ENCODE data around the gene NCAPD3.
"Not testable (repeated sequence)": the region's sequence is repeated elsewhere in the genome, so short reads cannot be mapped to it uniquely, and the experiment has no call there.

The NCAPD3 gene

GRCh38 chr11:134134167-134134566 is 89.6 kb downstream of the NCAPD3 start:
- no peak for DNase-seq (ENCODE audit: low read depth in 1 of 2, low spot score in 1 of 2)

GRCh38 chr11:134132808-134133207 is 91.0 kb downstream of the NCAPD3 start:
- no peak for DNase-seq (ENCODE audit: low read depth in 1 of 2, low spot score in 1 of 2)

GRCh38 chr11:134131628-134132244 is 92.0 kb downstream of the NCAPD3 start:
- no peak for DNase-seq (ENCODE audit: low read depth in 1 of 2, low spot score in 1 of 2)

- no peak for DNase-seq (ENCODE audit: low read depth in 1 of 2, low spot score in 1 of 2)
Measured at GRCh38 chr11:134126217-134126822, 97.4 kb downstream of the NCAPD3 start.

GRCh38 chr11:134125507-134125906 is 98.3 kb downstream of the NCAPD3 start:
- DNase-seq (ENCODE audit: low read depth in 1 of 2, low spot score in 1 of 2): no peak

GRCh38 chr11:134124660-134125451 is 98.9 kb downstream of the NCAPD3 start:
- no peak for DNase-seq (ENCODE audit: low read depth in 1 of 2, low spot score in 1 of 2)

GRCh38 chr11:134120921-134121526 is 102.7 kb downstream of the NCAPD3 start:
- DNase-seq (ENCODE audit: low read depth in 1 of 2, low spot score in 1 of 2): no peak

GRCh38 chr11:134120143-134120850 is 103.5 kb downstream of the NCAPD3 start:
- no peak for DNase-seq (ENCODE audit: low read depth in 1 of 2, low spot score in 1 of 2)

GRCh38 chr11:134119094-134119493 is 104.7 kb downstream of the NCAPD3 start:
- DNase-seq (ENCODE audit: low read depth in 1 of 2, low spot score in 1 of 2): no peak

GRCh38 chr11:134118006-134118405 is 105.8 kb downstream of the NCAPD3 start:
- DNase-seq (ENCODE audit: low read depth in 1 of 2, low spot score in 1 of 2): no peak

GRCh38 chr11:134116210-134116609 is 107.6 kb downstream of the NCAPD3 start:
- no peak for DNase-seq (ENCODE audit: low read depth in 1 of 2, low spot score in 1 of 2)

GRCh38 chr11:134113787-134114186 is 110.0 kb downstream of the NCAPD3 start:
- not testable (repeated sequence) for DNase-seq (ENCODE audit: low read depth in 1 of 2, low spot score in 1 of 2)

- no peak for DNase-seq (ENCODE audit: low read depth in 1 of 2, low spot score in 1 of 2)
Measured at GRCh38 chr11:134110252-134110815, 113.4 kb downstream of the NCAPD3 start.
